ENCODE measurements around the gene ZNHIT2. TPM values are rescaled to one million over a fixed set of nuclear protein-coding genes. Genes with fewer than 3 reads are reported as not detected.

ZNHIT2 gene
- total and polyA plus RNA-seq, 2 of the 13 experiments (the other 11 are each of a cell fraction or from before 2014, with no cell fraction given): 1.1 to 6.5 TPM

DNA sequence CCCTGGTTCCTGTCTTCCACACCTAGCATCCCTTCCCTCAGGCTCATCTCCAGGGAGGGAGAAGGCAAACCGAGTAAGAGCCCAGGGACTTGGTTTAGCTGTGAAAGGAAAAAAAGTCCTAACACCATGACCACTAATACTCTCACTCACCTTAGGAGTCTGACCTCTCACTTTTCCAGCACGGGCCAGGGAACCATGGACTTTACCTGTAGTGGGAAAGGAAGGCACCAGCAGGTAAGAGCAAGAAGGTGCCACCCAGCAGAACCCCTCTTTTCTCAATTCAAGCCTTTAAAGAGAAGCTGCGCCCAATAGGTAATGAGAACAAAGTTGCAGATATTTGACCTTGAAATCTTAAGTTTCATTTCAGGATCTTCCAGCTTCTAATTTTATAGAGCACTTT lies 3.3 kb upstream of the ZNHIT2 start (continued):
- TF ChIP-seq MAFK (conservative IDR thresholded peaks at IDR 0.05 in 1 of 2, IDR thresholded peaks at IDR 0.05 in 1 of 2; ENCODE audit: low read length in 2 of 2) (no peak), MYNN (CRISPR knock-in tag; IDR thresholded peaks at IDR 0.05; ENCODE audit: low read depth) (no peak), HMGA1 (CRISPR knock-in tag; conservative IDR thresholded peaks at IDR 0.05) (no peak), RNF2 (conservative IDR thresholded peaks at IDR 0.05; ENCODE audit: low read depth) (no peak), SPEN (CRISPR knock-in tag; IDR thresholded peaks at IDR 0.05; ENCODE audit: low read depth) (no peak), SUZ12 (IDR thresholded peaks at IDR 0.05; ENCODE audit: low read depth, low read length) (no peak), RORA (CRISPR knock-in tag; IDR thresholded peaks at IDR 0.05) (no peak), PITX1 (CRISPR knock-in tag; IDR thresholded peaks at IDR 0.05) (no peak), NR2F2 (IDR thresholded peaks at IDR 0.05; ENCODE audit: borderline replicate concordance, low read depth) (no peak), ZNF292 (CRISPR knock-in tag; IDR thresholded peaks at IDR 0.05; ENCODE audit: borderline replicate concordance, low read depth) (no peak), ZNF816 (CRISPR knock-in tag; IDR thresholded peaks at IDR 0.05; ENCODE audit: borderline replicate concordance) (no peak)

DNA sequence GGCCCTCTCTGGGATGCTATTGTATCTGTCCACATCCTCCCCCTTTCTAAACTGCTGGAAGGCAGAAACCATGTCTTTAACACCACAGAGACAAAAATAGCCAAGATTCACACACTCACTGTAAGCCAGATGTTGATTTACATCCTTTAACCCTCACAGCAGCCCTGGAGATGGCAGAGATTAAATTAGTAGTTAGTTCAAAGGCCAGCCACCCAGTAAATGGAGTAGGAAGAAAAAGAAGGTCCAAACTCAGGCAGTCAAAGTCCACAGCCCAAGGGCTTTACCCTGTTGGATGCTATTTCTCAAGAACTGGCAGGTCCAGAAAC lies 2.1 kb upstream of the ZNHIT2 start:
- H3K36me3 ChIP-seq (replicated peaks in 1 of 2; ENCODE audit: control insufficient read depth in 1 of 2, insufficient read depth in 2 of 2, low read length in 2 of 2): peaks cover 7 to 28% of the 10 kb centered on the region in 2 experiments; a peak in 4 of 5 replicates
- intact Hi-C loops (cut with micrococcal nuclease; ENCODE audit: unreplicated experiment): no loop called here
- no peaks in the 10 kb centered on the region for H3K9me3 ChIP-seq (ENCODE audit: low read length)
- no peak overlapping the region for H2AFZ ChIP-seq (ENCODE audit: low read length)
- ATAC-seq (no peak), FAIRE-seq (no peak), DNase-seq (ENCODE audit: low spot score) (no peak)
- H3K27ac ChIP-seq (ENCODE audit: extremely low read length, insufficient read depth, low read length): no peak overlapping the region
- in situ Hi-C loops (cut with HindIII; ENCODE audit: extremely low pct_ligation_motif_present, low pct_unique_long_range_greater_than_20kb): no loop called here
- ChIA-PET CTCF (ENCODE audit: low intra/inter-chr PET ratio, low total read pairs) (no interaction called here), POLR2A (interaction anchor here (1.3 to 4.9 kb wide), 4 partner anchors 9 to 48 kb away, joined by 3 to 72 read pairs (median 8); partner anchors contain the start of gene SPDYC)
- BruUV-seq (replicated peaks): no TSS peak
- no peak overlapping the region for H3K4me2 ChIP-seq (ENCODE audit: low read depth, low read length)
- H3K79me2 ChIP-seq (ENCODE audit: insufficient read depth, low read length): peaks cover 40% of the 10 kb centered on the region
- H3K27me3 ChIP-seq (ENCODE audit: control insufficient read depth in 1 of 2, insufficient read depth in 2 of 2, low read length in 2 of 2): no peaks in the 10 kb centered on the region; a peak in 1 of 5 replicates
- H3K9ac ChIP-seq (ENCODE audit: insufficient read depth, low read depth, low read length): no peak overlapping the region
- no peaks in the 10 kb centered on the region for H4K20me1 ChIP-seq (ENCODE audit: insufficient read depth, low read length)
- H3K4me1 ChIP-seq (ENCODE audit: insufficient read depth, low read length): peaks cover 49% of the 10 kb centered on the region
- no peak for TF ChIP-seq ZNF749 (CRISPR knock-in tag; IDR thresholded peaks at IDR 0.05; ENCODE audit: borderline replicate concordance)
- no peak for TF ChIP-seq GTF2F1 (IDR thresholded peaks at IDR 0.05; ENCODE audit: low read length)
- no peak for TF ChIP-seq KLF6 (CRISPR knock-in tag; IDR thresholded peaks at IDR 0.05)
- no peak for TF ChIP-seq ZNF350 (CRISPR knock-in tag; IDR thresholded peaks at IDR 0.05; ENCODE audit: borderline replicate concordance, low read depth)
- TF ChIP-seq ZNF720 (CRISPR knock-in tag; IDR thresholded peaks at IDR 0.05): no peak
- TF ChIP-seq HOXA9 (CRISPR knock-in tag; IDR thresholded peaks at IDR 0.05; ENCODE audit: borderline replicate concordance): no peak
- H3K4me3 ChIP-seq (replicated peaks in 1 of 3; ENCODE audit: insufficient read depth in 1 of 3, low read depth in 2 of 3, low read length in 3 of 3): no peak overlapping the region
